ENCODE results near the gene OST4. TPM values are rescaled to one million over a fixed set of nuclear protein-coding genes. Genes with fewer than 3 reads are reported as not detected.
"Not testable (repeated sequence)": the region's sequence is repeated elsewhere in the genome, so short reads cannot be mapped to it uniquely, and the experiment has no call there.

The OST4 gene
- total RNA-seq, 1 donor from 2014 or later, result 441 TPM

- no peak for DNase-seq (ENCODE audit: low spot score)
Observed at GRCh38 chr2:27080140-27080469, 8.7 kb upstream of the OST4 start.

DNA sequence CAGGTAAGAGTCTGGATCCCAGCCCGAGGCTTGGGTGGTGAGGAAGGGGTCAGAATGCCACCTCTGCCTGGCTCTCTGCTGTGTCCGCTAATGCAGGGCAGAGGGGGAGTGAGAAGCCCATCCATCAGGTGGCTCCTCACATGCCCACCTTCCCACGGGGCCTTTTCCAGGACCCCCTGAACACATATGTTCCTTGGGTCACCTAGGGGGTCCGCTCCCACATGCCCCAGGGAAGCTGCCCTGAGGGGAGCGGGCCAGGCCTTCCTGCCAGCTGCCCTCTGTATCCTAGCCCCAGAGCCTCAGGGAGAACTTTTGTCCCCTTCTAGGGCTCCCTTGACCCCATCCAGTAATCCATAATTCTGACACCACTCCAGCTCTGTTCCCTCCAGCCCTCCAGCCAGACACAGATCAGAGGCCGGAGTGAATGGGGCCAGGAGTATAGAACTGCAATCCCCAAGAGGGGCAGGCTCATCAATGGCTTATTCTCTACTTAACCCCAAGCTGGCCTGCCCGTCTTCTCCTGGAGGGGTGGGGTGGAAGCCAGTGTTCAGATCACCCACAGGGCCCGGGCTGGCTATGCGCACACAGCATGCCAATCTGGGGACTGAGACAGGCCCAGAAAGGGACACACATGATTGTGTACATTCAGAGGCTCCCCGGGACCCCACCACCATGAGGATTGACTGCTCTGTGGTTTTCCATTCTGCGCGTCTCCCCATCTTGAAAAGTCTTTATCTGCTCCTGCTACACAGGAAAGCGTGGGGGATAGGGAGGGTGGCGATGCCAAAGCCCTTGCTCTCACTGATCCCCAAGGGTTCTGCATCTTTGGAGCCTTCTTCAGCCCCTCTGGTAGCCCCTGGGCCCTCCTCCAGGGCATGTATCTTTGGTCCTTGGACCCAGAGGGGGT lies 8.0 kb upstream of the OST4 start:
- DNase-seq (ENCODE audit: low spot score), result no peak

- peak; percentile 97 for DNase-seq (ENCODE audit: low spot score)
Observed at GRCh38 chr2:27078267-27079194, 7.1 kb upstream of the OST4 start, which contains the start of gene EMILIN1. EMILIN1 (plus strand) TSS chr2:27078615; CDS start chr2:27079066, 451 bp downstream.

- DNase-seq (ENCODE audit: low spot score), result no peak
Observed at GRCh38 chr2:27077231-27077630, 5.8 kb upstream of the OST4 start.

DNA sequence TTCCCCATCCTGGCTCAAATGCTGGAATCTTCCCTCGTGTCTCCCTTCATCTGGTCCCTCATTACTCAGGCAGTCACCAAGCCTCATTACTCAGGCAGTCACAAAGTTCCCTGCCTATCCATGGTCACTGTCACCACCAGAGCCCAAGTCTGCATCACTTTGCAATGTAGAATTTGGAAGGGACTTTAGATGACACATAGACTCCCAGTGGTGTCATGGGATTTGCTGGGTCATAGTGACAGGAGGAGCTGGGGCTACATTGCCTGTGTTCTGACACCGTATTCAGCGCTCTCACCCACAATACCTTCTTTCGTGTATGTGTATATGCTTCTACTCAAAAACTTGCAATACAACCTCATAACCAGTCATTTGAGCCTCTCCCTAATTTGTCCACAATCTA lies 4.9 kb upstream of the OST4 start:
- no peak for DNase-seq (ENCODE audit: low spot score)

- DNase-seq (ENCODE audit: low spot score), result not testable (repeated sequence)
Observed at GRCh38 chr2:27075566-27075871, 4.1 kb upstream of the OST4 start.

GRCh38 chr2:27074738-27075565 lies 3.5 kb upstream of the OST4 start:
- DNase-seq (ENCODE audit: low spot score), result peak; percentile 65

- DNase-seq (ENCODE audit: low spot score), result no peak
Observed at GRCh38 chr2:27073782-27074181, 2.3 kb upstream of the OST4 start.

GRCh38 chr2:27072920-27073319 lies 1.5 kb upstream of the OST4 start:
- peak; percentile 60 for DNase-seq (ENCODE audit: low spot score)

DNA sequence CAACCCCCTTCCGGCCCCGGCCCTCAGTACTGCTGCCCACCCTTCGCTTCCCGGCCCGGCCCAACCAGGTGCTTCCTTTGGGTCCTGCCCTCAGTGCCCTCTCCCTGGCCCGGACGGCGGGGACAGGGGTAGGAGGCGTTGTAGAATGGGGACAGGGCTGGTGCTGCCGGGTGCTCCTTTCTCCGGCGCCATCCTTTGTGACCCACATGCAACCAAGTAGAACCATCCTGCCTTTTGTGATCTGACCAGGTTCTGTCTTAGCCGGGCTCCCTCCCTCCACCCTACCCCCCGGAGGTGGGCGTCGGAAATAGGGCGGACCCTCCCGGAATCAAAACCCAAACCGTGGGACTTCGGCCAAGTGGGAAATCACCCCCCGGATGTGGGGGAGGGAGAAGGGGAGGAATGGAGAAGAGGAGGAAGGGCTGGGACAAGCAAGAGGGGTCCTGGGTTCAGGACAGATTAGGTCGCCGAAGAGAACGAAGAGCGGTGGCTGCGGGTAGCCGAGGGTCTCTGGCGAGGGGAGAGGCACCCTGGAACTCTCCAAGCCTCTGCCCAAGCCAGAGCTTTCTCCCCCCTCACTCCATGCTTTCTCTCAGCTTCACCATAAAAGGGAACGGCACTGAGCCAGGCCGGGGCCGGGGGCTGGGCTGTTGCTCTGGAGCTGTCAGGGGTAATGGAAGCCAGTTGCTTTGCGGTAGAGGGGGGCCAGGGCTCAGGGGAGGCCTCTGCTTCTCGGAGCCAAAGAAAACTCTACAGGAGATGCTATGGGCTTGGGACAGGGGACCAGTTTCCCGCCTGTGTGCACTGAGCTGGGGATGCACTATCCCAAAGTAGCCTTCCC lies 756 bp upstream of the OST4 start:
- peak; percentile 97 for DNase-seq (ENCODE audit: low spot score)

- no peak for DNase-seq (ENCODE audit: low spot score)
Observed at GRCh38 chr2:27070653-27071276, 689 bp downstream of the OST4 start.

- no peak for DNase-seq (ENCODE audit: low spot score)
Observed at GRCh38 chr2:27069961-27070618, 1.4 kb downstream of the OST4 start.

GRCh38 chr2:27069436-27069835 lies 2.0 kb downstream of the OST4 start:
- no peak for DNase-seq (ENCODE audit: low spot score)

- DNase-seq (ENCODE audit: low spot score), result no peak
Observed at GRCh38 chr2:27067385-27067784, 4.1 kb downstream of the OST4 start.

DNA sequence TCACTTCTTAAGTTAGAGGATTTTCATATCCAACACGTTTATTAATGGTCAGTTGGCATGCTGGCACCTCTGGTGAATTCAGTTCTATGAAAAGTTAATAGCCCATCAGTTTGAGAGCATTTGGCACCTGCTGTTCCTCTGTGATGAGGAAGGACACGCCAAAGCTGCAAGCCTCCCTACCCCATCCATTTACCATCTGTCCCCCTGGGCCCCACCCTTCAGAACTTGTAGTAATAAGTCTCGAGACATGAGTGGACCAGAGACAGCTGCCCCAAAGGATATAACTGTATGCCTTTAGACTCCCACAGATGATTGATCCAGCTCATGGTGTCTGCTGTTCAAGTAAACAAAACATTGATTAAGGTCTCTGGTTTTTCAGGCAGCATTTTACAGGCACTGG lies 6.3 kb downstream of the OST4 start:
- no peak for DNase-seq (ENCODE audit: low spot score)

- no peak for DNase-seq (ENCODE audit: low spot score)
Observed at GRCh38 chr2:27060323-27060722, 11.1 kb downstream of the OST4 start.

GRCh38 chr2:27059141-27059820 lies 12.2 kb downstream of the OST4 start:
- no peak for DNase-seq (ENCODE audit: low spot score)

GRCh38 chr2:27058210-27058609 lies 13.2 kb downstream of the OST4 start:
- DNase-seq (ENCODE audit: low spot score), result no peak

DNA sequence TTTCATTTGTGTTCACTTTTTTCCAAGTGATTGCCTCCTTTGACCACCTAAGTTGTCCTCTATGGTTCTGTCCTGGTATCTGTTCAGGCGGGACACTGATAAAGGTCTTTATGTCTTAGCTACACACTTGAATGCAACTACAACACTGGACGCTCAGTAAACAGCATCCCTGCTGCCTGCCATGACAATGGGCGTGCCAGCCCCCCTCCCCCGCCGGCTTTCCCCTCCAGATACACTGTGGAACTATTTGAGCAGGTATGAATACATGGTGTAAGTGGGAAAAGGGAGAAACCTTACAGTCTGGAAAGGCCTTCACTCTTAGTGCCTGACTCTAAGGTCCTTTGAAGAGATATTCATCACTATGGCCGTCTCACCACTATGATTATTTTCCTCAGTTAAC lies 14.3 kb downstream of the OST4 start:
- no peak for DNase-seq (ENCODE audit: low spot score)
